ENCODE results near the gene CACNA2D3. TPM values are rescaled to one million over a fixed set of nuclear protein-coding genes. Genes with fewer than 3 reads are reported as not detected.

The CACNA2D3 gene
- total RNA-seq, 1 donor from 2014 or later: not detected

DNA sequence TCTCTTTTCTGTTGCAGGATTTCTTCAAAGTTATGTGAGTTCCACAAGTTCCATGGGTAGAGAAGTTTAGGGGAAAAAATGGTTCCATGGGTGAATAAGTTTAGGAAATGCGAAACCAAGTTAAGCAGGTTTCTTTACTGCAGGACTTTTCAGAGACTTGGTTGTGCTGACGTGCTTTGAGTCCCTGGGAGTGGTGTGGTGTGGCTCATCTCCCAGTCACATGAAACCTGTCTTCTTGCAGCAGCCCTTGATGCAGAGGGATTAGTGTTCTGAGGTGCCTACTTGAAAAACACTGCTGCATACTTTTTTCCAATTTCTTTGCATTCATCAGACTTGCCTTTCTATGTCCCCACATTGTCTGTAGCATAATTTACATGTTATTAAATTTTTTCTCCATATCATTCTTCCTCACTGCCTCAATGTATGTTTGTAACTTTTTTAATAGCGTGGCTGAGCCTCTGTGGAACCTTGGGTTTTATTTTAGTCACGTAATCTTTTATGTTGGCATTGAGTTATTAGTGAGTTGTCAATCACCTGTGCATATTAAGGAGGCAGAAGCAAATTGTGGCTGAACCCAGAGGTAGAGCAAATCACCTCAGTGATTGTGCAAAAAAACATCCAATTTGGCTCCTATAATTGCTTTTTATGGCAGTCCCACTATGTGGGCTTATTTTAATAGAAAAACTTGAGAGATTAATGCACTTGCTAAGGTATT, 115.6 kb downstream of the CACNA2D3 start:
- no peak for DNase-seq (ENCODE audit: low spot score)
- Histone ChIP-seq H3K27ac (no peak overlapping the region), H2AFZ (replicated peaks) (no peak overlapping the region), H3K4me1 (no peaks in the 10 kb centered on the region), H3K9ac (no peak overlapping the region), H3K27me3 (no peaks in the 10 kb centered on the region), H3K4me2 (no peak overlapping the region), H3K4me3 (no peak overlapping the region), H3F3A (ENCODE audit: low read depth) (no peaks in the 10 kb centered on the region), H3K36me3 (no peaks in the 10 kb centered on the region), H3K79me2 (ENCODE audit: low read depth) (no peaks in the 10 kb centered on the region), H4K20me1 (ENCODE audit: low read depth) (no peaks in the 10 kb centered on the region), H3K9me3 (ENCODE audit: low read depth) (no peaks in the 10 kb centered on the region)
- H3K27me3 Mint-ChIP-seq (ENCODE audit: insufficient read depth, low read depth): peaks cover 4% of the 10 kb centered on the region
- H3K4me3 Mint-ChIP-seq: no peak overlapping the region
- H3K9me3 Mint-ChIP-seq: peaks cover 3% of the 10 kb centered on the region
- no peaks in the 10 kb centered on the region for H3K36me3 Mint-ChIP-seq
- TF ChIP-seq EZH2 (IDR thresholded peaks at IDR 0.05): no peak
- TF ChIP-seq CTCF (IDR thresholded peaks at IDR 0.05): no peak
- TF ChIP-seq EZH2phosphoT487 (IDR thresholded peaks at IDR 0.05): no peak
- no peak overlapping the region for H3K27ac Mint-ChIP-seq
- H3K4me1 Mint-ChIP-seq: peaks cover 12% of the 10 kb centered on the region

DNA sequence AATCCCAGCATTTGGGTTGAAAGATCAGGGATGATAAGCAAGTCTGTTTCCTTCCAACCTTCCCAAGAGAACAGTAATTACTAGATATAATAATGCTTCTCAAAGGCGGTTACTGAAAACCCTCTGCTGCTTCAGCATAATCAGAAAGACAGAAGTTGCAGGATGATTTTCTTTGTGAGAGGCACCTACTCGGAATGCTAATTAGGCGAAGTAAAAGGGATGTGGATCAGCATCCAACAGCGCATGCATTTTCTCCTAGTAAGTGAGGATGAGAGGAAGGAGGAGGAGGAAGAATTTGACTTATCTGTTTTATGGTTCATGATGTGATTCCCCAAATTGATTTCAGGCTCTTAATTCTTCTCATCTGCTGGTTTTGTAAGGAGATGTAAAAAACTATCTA, 118.0 kb downstream of the CACNA2D3 start:
- H3K4me1 ChIP-seq: no peaks in the 10 kb centered on the region
- no peak overlapping the region for H3K27ac Mint-ChIP-seq
- H3K4me3 ChIP-seq: no peak overlapping the region
- no peaks in the 10 kb centered on the region for H4K20me1 ChIP-seq (ENCODE audit: low read depth)
- H3K27me3 ChIP-seq: no peaks in the 10 kb centered on the region
- no peak overlapping the region for H3K9ac ChIP-seq
- H3K27me3 Mint-ChIP-seq (ENCODE audit: insufficient read depth, low read depth): peaks cover 4% of the 10 kb centered on the region
- no peaks in the 10 kb centered on the region for H3K9me3 ChIP-seq (ENCODE audit: low read depth)
- no peak overlapping the region for H3K4me2 ChIP-seq
- TF ChIP-seq CTCF (IDR thresholded peaks at IDR 0.05) (no peak), EZH2 (IDR thresholded peaks at IDR 0.05) (no peak), EZH2phosphoT487 (IDR thresholded peaks at IDR 0.05) (no peak)
- H3K4me3 Mint-ChIP-seq: no peak overlapping the region
- H3K27ac ChIP-seq: no peak overlapping the region
- no peaks in the 10 kb centered on the region for H3K36me3 Mint-ChIP-seq
- peaks cover 19% of the 10 kb centered on the region for H3K4me1 Mint-ChIP-seq
- H3K79me2 ChIP-seq (ENCODE audit: low read depth): no peaks in the 10 kb centered on the region
- H3F3A ChIP-seq (ENCODE audit: low read depth): no peaks in the 10 kb centered on the region
- no peak overlapping the region for H2AFZ ChIP-seq (replicated peaks)
- no peak for DNase-seq (ENCODE audit: low spot score)
- no peaks in the 10 kb centered on the region for H3K36me3 ChIP-seq
- no peaks in the 10 kb centered on the region for H3K9me3 Mint-ChIP-seq

DNA sequence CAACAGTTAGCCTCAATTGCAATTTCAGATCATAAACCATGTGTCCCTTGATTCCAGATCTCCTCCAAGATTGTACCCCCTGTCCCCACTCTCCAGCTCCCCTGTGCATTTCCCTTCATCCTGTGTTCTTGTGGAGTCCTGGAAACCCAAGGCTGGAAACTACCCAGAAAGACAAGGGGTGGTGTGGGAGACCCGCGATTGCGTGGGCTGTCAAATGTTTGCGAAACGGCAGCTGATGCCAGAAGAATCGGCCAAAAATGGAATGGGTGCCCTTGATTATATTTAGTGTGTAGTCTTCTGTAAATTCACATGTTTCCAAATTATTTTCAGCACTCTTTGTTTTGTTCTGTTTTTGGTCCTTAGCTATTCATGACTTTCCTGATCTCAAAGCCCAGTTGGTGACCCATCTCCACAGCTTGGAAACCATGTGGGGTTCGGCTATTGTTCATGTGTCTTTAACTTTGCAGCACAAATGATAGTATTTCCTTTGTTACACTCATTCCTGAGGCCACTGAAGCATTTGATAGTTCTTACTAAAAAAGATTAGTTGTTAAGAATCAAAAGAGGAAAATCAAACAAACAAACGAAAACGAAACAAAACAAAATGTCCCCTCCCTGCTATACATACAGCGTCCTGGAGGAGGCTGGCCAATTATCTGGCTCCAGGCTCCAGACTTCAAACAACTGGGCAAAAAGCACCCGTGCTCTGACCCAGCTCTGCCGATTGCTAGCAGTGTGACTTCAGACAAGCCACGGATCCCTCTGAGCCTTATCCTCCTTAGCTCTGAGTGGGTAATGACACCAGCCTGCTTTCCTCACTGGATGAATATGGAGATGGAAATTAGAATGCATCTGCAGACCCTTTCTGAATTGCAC, 120.9 kb downstream of the CACNA2D3 start:
- Mint-ChIP-seq H3K27ac (no peak overlapping the region), H3K27me3 (ENCODE audit: insufficient read depth, low read depth) (peaks cover 4% of the 10 kb centered on the region), H3K36me3 (peaks cover 2% of the 10 kb centered on the region), H3K9me3 (peaks cover 15% of the 10 kb centered on the region), H3K4me1 (peaks cover 9% of the 10 kb centered on the region), H3K4me3 (no peak overlapping the region)
- Histone ChIP-seq H4K20me1 (ENCODE audit: low read depth) (no peaks in the 10 kb centered on the region), H3K79me2 (ENCODE audit: low read depth) (no peaks in the 10 kb centered on the region), H3K9me3 (ENCODE audit: low read depth) (no peaks in the 10 kb centered on the region), H3K4me1 (no peaks in the 10 kb centered on the region), H3K27me3 (no peaks in the 10 kb centered on the region), H3K4me3 (no peak overlapping the region), H3K9ac (no peak overlapping the region), H3K27ac (no peak overlapping the region), H2AFZ (replicated peaks) (peak overlapping the region; percentile 63), H3F3A (ENCODE audit: low read depth) (no peaks in the 10 kb centered on the region), H3K4me2 (no peak overlapping the region), H3K36me3 (no peaks in the 10 kb centered on the region)
- TF ChIP-seq EZH2 (IDR thresholded peaks at IDR 0.05): no peak
- no peak for TF ChIP-seq CTCF (IDR thresholded peaks at IDR 0.05)
- no peak for TF ChIP-seq EZH2phosphoT487 (IDR thresholded peaks at IDR 0.05)
- no peak for DNase-seq (ENCODE audit: low spot score)
